HS-5 (cell line): Measurements from ENCODE around the gene IFNLR1.

ENCODE experiments used
- DNase-seq: peaks from one replicate; pipeline ENCODE4 v3.0.0-alpha.2; 2012; ENCODE audit warnings: low read depth

IFNLR1 gene

GRCh38 chr1:24147194-24147593 lies 39.9 kb downstream of the IFNLR1 start:
- DNase-seq, result no peak

GRCh38 chr1:24142546-24143534 lies 44.2 kb downstream of the IFNLR1 start, which contains the start of gene IL22RA1:
IL22RA1 (minus strand) TSS chr1:24143140; CDS start chr1:24143082, 58 bp downstream.
- no peak for DNase-seq

GRCh38 chr1:24141311-24141997 lies 45.6 kb downstream of the IFNLR1 start:
- no peak for DNase-seq

- no peak for DNase-seq
These were observed 46.3 kb downstream of the IFNLR1 start for GRCh38 chr1:24140741-24141181.

GRCh38 chr1:24139841-24140425 lies 47.2 kb downstream of the IFNLR1 start:
- DNase-seq, result no peak

GRCh38 chr1:24139222-24139489 lies 47.9 kb downstream of the IFNLR1 start:
- DNase-seq, result no peak

- no peak for DNase-seq
These were observed 48.4 kb downstream of the IFNLR1 start for GRCh38 chr1:24138476-24139221.

GRCh38 chr1:24136956-24137539 lies 50.0 kb downstream of the IFNLR1 start:
- DNase-seq, result no peak

- DNase-seq, result no peak
These were observed 52.7 kb downstream of the IFNLR1 start for GRCh38 chr1:24134376-24134775.

- no peak for DNase-seq
These were observed 53.3 kb downstream of the IFNLR1 start for GRCh38 chr1:24133819-24134218.

- no peak for DNase-seq
These were observed 56.7 kb downstream of the IFNLR1 start for GRCh38 chr1:24130385-24130784.

- no peak for DNase-seq
These were observed 59.2 kb downstream of the IFNLR1 start for GRCh38 chr1:24127801-24128363.

- DNase-seq, result no peak
These were observed 59.8 kb downstream of the IFNLR1 start for GRCh38 chr1:24127134-24127800.

GRCh38 chr1:24126672-24127023 lies 60.4 kb downstream of the IFNLR1 start:
- no peak for DNase-seq

GRCh38 chr1:24126018-24126671 lies 60.9 kb downstream of the IFNLR1 start:
- DNase-seq, result no peak

- no peak for DNase-seq
These were observed 61.6 kb downstream of the IFNLR1 start for GRCh38 chr1:24125456-24125855.

- no peak for DNase-seq
These were observed 62.1 kb downstream of the IFNLR1 start for GRCh38 chr1:24124980-24125379.

GRCh38 chr1:24123611-24124010 lies 63.5 kb downstream of the IFNLR1 start:
- no peak for DNase-seq

- no peak for DNase-seq
These were observed 64.3 kb downstream of the IFNLR1 start for GRCh38 chr1:24122776-24123175.

GRCh38 chr1:24121406-24121805 lies 65.7 kb downstream of the IFNLR1 start:
- no peak for DNase-seq
